Fibroblast of pulmonary artery (primary cell): ENCODE data around the gene IL2RG.

Experiments used
- DNase-seq: peaks from one replicate; pipeline ENCODE4 v3.0.0-alpha.2; 2010; ENCODE audit warnings: low read depth
- H3K4me3 ChIP-seq: replicated peaks from 2 replicates; pipeline ENCODE4 v1.5.1; 2011; ENCODE audit warnings: low read depth, mild to moderate bottlenecking, control low read depth, low read length, moderate library complexity
- TF ChIP-seq, protein P1 (sequence below): IDR thresholded peaks from 2 replicates; pipeline ENCODE4 v1.5.1; 2011; ENCODE audit warnings: mild to moderate bottlenecking, control low read depth, low read length, inconsistent platforms; ENCODE audit errors: missing control alignments

Gene IL2RG

GRCh38 chrX:71111141-71111843 lies at the start of gene IL2RG:
IL2RG (minus strand) TSS chrX:71111577; CDS start chrX:71111539, 38 bp downstream.
- no peak within 1 kb of the TSS for H3K4me3 ChIP-seq
- no peak for DNase-seq
- TF ChIP-seq, protein P1, sequence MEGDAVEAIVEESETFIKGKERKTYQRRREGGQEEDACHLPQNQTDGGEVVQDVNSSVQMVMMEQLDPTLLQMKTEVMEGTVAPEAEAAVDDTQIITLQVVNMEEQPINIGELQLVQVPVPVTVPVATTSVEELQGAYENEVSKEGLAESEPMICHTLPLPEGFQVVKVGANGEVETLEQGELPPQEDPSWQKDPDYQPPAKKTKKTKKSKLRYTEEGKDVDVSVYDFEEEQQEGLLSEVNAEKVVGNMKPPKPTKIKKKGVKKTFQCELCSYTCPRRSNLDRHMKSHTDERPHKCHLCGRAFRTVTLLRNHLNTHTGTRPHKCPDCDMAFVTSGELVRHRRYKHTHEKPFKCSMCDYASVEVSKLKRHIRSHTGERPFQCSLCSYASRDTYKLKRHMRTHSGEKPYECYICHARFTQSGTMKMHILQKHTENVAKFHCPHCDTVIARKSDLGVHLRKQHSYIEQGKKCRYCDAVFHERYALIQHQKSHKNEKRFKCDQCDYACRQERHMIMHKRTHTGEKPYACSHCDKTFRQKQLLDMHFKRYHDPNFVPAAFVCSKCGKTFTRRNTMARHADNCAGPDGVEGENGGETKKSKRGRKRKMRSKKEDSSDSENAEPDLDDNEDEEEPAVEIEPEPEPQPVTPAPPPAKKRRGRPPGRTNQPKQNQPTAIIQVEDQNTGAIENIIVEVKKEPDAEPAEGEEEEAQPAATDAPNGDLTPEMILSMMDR, result no peak

GRCh38 chrX:71160475-71160874 lies 49.1 kb upstream of the IL2RG start:
- TF ChIP-seq, protein P1, result no peak
- no peak overlapping the region for H3K4me3 ChIP-seq
- peak; percentile 62 for DNase-seq

DNA sequence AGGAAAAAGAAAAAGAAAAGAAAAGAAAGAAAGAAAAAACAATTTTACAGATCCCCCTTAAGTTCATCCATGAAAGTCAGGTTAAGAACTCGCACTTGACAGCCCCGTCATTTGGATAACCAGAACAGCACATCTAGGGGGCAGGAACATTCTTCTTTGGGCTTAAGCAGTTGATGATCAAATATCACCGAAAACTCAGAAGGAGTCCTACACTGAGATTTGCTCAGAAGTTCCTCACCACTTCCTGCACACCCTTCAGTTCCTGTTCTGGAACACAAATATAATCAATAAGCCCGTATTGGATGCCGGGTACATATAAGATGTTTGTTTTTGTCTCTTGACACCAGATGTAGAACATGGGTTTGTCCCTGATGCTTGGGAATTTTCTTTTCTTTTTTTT lies 48.0 kb upstream of the IL2RG start:
- no peak overlapping the region for H3K4me3 ChIP-seq
- no peak for DNase-seq
- TF ChIP-seq, protein P1, result no peak

DNA sequence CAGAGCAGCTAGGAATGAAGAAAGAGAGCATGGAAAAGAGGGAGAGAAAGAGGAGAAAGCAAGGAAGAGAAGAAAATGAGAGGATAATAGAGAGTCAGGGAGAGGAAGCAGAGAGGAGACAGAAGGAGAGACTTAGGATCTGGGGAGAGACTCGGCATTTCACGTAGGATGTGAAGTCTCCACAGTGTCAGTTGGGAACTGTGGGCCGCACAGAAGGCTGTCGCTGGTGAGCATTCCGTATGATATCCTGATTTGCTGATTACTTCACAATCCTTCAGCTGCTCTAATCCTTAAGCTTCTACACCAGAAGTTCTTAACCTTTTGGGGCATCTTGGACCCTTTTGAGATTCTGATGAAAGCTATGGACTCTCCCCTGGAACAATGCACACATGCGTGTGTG lies 47.2 kb upstream of the IL2RG start:
- TF ChIP-seq, protein P1, result no peak
- DNase-seq, result no peak
- no peak overlapping the region for H3K4me3 ChIP-seq

- DNase-seq, result no peak
- no peak overlapping the region for H3K4me3 ChIP-seq
- TF ChIP-seq, protein P1, result no peak
These were observed 43.3 kb upstream of the IL2RG start for GRCh38 chrX:71154641-71155040.

- TF ChIP-seq, protein P1, result no peak
- H3K4me3 ChIP-seq, result no peak overlapping the region
- DNase-seq, result no peak
These were observed 42.8 kb upstream of the IL2RG start for GRCh38 chrX:71154196-71154595.

GRCh38 chrX:71151366-71151765 lies 40.0 kb upstream of the IL2RG start:
- H3K4me3 ChIP-seq, result no peak overlapping the region
- TF ChIP-seq, protein P1, result no peak
- DNase-seq, result no peak
